HFFc6 (cell line): ENCODE measurements around the gene TMEM184C. TPM values are rescaled to one million over a fixed set of nuclear protein-coding genes. Genes with fewer than 3 reads are reported as not detected.
A peak's percentile ranks its signal among the peaks of the same experiment; 100 is the strongest.

Experiments
- DNase-seq: peaks from one replicate; pipeline ENCODE4 v3.0.0-alpha.2; 2018
- H3K27ac Mint-ChIP-seq: 2 replicates; pipeline ENCODE4 v1.8.0; 2020; ENCODE audit warnings: mild to moderate bottlenecking, mixed read lengths
- H3K27me3 Mint-ChIP-seq: 2 replicates; pipeline ENCODE4 v1.8.0; 2021; ENCODE audit warnings: mild to moderate bottlenecking, moderate library complexity, mixed read lengths; ENCODE audit not compliant: insufficient read depth
- H3K36me3 Mint-ChIP-seq: 2 replicates; pipeline ENCODE4 v1.8.0; 2021; ENCODE audit warnings: low read depth, mixed read lengths
- H3K4me1 Mint-ChIP-seq: 2 replicates; pipeline ENCODE4 v1.8.0; 2020; ENCODE audit warnings: low read depth, mixed read lengths
- H3K4me3 Mint-ChIP-seq: 2 replicates; pipeline ENCODE4 v1.8.0; 2020; ENCODE audit warnings: mild to moderate bottlenecking, moderate library complexity, mixed read lengths
- H3K9me3 Mint-ChIP-seq: 2 replicates; pipeline ENCODE4 v1.8.0; 2020; ENCODE audit warnings: mild to moderate bottlenecking, mixed read lengths
- total RNA-seq, 6 experiments: library from RNA; stranded (reverse); fragmentation: NEBNext Ultra II Directional; extraction: Animal tissue kit (Norgen Biotek cat#: 25700); gene quantifications; 2 replicates in 1 of 6; 3 replicates in 5 of 6; pipeline ENCODE4 v1.2.3, GENCODE V29; 2021
- TF ChIP-seq, protein P1 (sequence below): fragments of 200-600 bp; sonication (generic); IDR thresholded peaks from 2 replicates; pipeline ENCODE4 v1.5.0; 2021; ENCODE audit warnings: antibody characterized with exemption, mild to moderate bottlenecking

TMEM184C gene
- total RNA-seq, 6 experiments from 2014 or later, result 36.8 to 42.0 (median 39.8) TPM

- Mint-ChIP-seq H3K4me1 (peaks cover 33% of the 10 kb centered on the region), H3K27me3 (peaks cover 9% of the 10 kb centered on the region), H3K36me3 (peaks cover 13% of the 10 kb centered on the region), H3K27ac (peak overlapping the region; percentile 92), H3K4me3 (peak overlapping the region; percentile 97), H3K9me3 (no peaks in the 10 kb centered on the region)
- TF ChIP-seq, protein P1, sequence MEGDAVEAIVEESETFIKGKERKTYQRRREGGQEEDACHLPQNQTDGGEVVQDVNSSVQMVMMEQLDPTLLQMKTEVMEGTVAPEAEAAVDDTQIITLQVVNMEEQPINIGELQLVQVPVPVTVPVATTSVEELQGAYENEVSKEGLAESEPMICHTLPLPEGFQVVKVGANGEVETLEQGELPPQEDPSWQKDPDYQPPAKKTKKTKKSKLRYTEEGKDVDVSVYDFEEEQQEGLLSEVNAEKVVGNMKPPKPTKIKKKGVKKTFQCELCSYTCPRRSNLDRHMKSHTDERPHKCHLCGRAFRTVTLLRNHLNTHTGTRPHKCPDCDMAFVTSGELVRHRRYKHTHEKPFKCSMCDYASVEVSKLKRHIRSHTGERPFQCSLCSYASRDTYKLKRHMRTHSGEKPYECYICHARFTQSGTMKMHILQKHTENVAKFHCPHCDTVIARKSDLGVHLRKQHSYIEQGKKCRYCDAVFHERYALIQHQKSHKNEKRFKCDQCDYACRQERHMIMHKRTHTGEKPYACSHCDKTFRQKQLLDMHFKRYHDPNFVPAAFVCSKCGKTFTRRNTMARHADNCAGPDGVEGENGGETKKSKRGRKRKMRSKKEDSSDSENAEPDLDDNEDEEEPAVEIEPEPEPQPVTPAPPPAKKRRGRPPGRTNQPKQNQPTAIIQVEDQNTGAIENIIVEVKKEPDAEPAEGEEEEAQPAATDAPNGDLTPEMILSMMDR, result no peak
- DNase-seq, result no peak
Measured at GRCh38 chr4:147617841-147618691, 869 bp downstream of the TMEM184C start.

DNA sequence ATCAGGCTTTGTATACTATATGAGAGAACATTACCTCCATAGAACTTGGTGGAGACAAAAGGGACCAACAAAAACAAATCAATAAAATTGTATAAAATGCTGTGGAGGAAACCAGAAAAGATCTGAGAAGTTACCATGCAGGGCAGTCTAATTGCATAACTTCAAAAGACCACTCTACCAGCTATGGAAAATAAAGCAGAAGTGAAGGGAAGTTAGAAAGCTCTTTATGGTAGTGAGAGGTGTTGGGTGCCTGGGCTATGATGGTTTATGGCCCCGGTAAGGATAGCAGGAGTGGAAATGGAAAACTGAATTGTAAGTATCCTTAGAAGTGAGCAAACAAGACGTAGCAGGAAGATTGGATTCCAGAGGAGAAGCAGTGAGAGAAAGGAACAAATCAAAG lies 3.1 kb downstream of the TMEM184C start:
- Mint-ChIP-seq H3K27me3 (peaks cover 5% of the 10 kb centered on the region), H3K4me1 (peaks cover 33% of the 10 kb centered on the region), H3K27ac (no peak overlapping the region; the same call in 1 of the 2 replicates), H3K4me3 (peak overlapping the region; percentile 20), H3K36me3 (peaks cover 22% of the 10 kb centered on the region), H3K9me3 (no peaks in the 10 kb centered on the region)
- DNase-seq, result no peak
- TF ChIP-seq, protein P1, result no peak

GRCh38 chr4:147625733-147626132 lies 8.5 kb downstream of the TMEM184C start:
- TF ChIP-seq, protein P1, result no peak
- no peak for DNase-seq
- Mint-ChIP-seq H3K27me3 (no peaks in the 10 kb centered on the region), H3K4me1 (peaks cover 22% of the 10 kb centered on the region), H3K4me3 (no peak overlapping the region), H3K36me3 (peaks cover 29% of the 10 kb centered on the region), H3K9me3 (no peaks in the 10 kb centered on the region), H3K27ac (no peak overlapping the region)

GRCh38 chr4:147626903-147627302 lies 9.7 kb downstream of the TMEM184C start:
- H3K9me3 Mint-ChIP-seq, result no peaks in the 10 kb centered on the region
- H3K27ac Mint-ChIP-seq, result peak overlapping the region; percentile 17; the same call in 1 of the 2 replicates
- H3K4me3 Mint-ChIP-seq, result no peak overlapping the region
- TF ChIP-seq, protein P1, result no peak
- no peaks in the 10 kb centered on the region for H3K27me3 Mint-ChIP-seq
- no peak for DNase-seq
- peaks cover 29% of the 10 kb centered on the region for H3K36me3 Mint-ChIP-seq
- peaks cover 10% of the 10 kb centered on the region for H3K4me1 Mint-ChIP-seq

- H3K36me3 Mint-ChIP-seq, result peaks cover 28% of the 10 kb centered on the region
- no peak for DNase-seq
- TF ChIP-seq, protein P1, result no peak
Measured at GRCh38 chr4:147628415-147628814, 11.2 kb downstream of the TMEM184C start.

More at GRCh38 chr4:147628415-147628814, 11.2 kb downstream of the TMEM184C start:
- Mint-ChIP-seq H3K4me1 (peaks cover 21% of the 10 kb centered on the region), H3K4me3 (no peak overlapping the region), H3K27me3 (no peaks in the 10 kb centered on the region), H3K9me3 (no peaks in the 10 kb centered on the region), H3K27ac (no peak overlapping the region)
